ENCODE results near the gene MEIS3. TPM values are rescaled to one million over a fixed set of nuclear protein-coding genes. Genes with fewer than 3 reads are reported as not detected.

Gene MEIS3
- total RNA-seq, 1 experiment from 2014 or later, result 1.3 TPM

DNA sequence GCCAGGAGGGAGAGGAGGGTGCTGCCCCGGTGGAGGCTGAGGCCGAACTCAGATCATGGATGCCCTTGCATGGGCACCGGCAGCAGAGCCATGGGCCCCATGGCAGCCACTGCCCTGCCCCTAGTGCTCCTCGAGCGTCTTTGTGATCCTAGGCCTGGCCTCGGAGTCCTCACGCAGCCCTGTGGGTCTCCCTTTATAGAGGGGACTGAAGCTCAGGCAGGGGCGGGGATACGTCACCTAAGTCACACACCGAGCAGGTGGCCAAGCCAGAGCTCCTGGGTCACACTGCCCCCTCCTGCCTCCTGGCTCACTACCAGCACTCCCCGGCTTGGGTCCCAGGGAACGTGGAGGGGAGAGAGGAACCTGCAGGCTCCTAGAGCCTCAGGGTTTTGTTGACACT is 41.5 kb downstream of the MEIS3 start:
- no peak overlapping the region for H3K4me3 ChIP-seq (ENCODE audit: low read length)
- H3K27ac ChIP-seq (ENCODE audit: low read length), result no peak overlapping the region
- no peak overlapping the region for H3K9ac ChIP-seq (ENCODE audit: low read length)
- no peak for ATAC-seq
- no peak overlapping the region for H2AFZ ChIP-seq (ENCODE audit: low read length)
- no peaks in the 10 kb centered on the region for H3K9me2 ChIP-seq (replicated peaks; ENCODE audit: low read length)
- no peak overlapping the region for H3K4me2 ChIP-seq (ENCODE audit: low read length)
- no peaks in the 10 kb centered on the region for H3K79me2 ChIP-seq (ENCODE audit: low read length)
- H3K27me3 ChIP-seq (ENCODE audit: low read length), result no peaks in the 10 kb centered on the region
- TF ChIP-seq, protein P1, sequence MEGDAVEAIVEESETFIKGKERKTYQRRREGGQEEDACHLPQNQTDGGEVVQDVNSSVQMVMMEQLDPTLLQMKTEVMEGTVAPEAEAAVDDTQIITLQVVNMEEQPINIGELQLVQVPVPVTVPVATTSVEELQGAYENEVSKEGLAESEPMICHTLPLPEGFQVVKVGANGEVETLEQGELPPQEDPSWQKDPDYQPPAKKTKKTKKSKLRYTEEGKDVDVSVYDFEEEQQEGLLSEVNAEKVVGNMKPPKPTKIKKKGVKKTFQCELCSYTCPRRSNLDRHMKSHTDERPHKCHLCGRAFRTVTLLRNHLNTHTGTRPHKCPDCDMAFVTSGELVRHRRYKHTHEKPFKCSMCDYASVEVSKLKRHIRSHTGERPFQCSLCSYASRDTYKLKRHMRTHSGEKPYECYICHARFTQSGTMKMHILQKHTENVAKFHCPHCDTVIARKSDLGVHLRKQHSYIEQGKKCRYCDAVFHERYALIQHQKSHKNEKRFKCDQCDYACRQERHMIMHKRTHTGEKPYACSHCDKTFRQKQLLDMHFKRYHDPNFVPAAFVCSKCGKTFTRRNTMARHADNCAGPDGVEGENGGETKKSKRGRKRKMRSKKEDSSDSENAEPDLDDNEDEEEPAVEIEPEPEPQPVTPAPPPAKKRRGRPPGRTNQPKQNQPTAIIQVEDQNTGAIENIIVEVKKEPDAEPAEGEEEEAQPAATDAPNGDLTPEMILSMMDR (conservative IDR thresholded peaks at IDR 0.05; ENCODE audit: low read depth, low read length), result no peak
- TF ChIP-seq EZH2phosphoT487 (IDR thresholded peaks at IDR 0.05; ENCODE audit: borderline replicate concordance, low read length) (no peak), EZH2 (IDR thresholded peaks at IDR 0.05; ENCODE audit: low read length, unreplicated experiment) (no peak)
- H4K20me1 ChIP-seq (ENCODE audit: low read length), result no peaks in the 10 kb centered on the region
- DNase-seq, result no peak
- H3F3A ChIP-seq (ENCODE audit: low read length, unreplicated experiment), result no peaks in the 10 kb centered on the region
- no TSS peak for BruUV-seq (replicated peaks)
- CTCF ChIA-PET, result no interaction called here
- POLR2A ChIA-PET (ENCODE audit: unreplicated experiment), result no interaction called here
- no peaks in the 10 kb centered on the region for H3K4me1 ChIP-seq (ENCODE audit: insufficient read depth, low read length)
- intact Hi-C loops (cut with micrococcal nuclease), result no loop called here
- peaks cover 4% of the 10 kb centered on the region; the same call in 1 of the 2 replicates for H3K36me3 ChIP-seq (ENCODE audit: low read depth, low read length)
- H3K9me3 ChIP-seq (ENCODE audit: low read length), result no peaks in the 10 kb centered on the region

DNA sequence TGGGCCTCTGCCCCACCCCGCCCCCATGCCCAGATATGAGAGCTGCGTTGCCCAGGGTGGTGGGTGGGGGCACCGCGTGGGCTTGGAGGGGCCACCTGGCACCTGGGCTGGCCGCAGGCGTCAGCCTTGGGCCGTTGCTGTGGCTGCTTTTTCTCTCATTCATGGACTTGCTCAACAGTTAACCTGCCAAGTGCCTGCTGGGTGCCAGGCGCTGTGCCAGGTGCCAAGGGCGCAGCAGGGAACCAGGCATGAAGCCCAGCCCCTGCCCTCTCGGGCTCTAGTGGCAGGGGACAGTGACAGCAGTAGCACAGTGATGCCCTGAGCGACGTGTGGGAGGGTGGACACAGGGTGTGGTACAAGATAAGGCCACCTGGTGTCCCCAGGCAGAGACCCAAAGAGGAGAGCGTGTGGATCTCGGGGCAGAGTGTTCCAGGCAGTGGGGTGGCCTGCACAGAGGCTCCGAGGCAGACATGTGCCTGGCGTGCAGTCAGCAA is 42.1 kb downstream of the MEIS3 start:
- DNase-seq (no peak), ATAC-seq (no peak)
- intact Hi-C loops (cut with micrococcal nuclease), result no loop called here
- H2AFZ ChIP-seq (ENCODE audit: low read length), result no peak overlapping the region
- no peak overlapping the region for H3K27ac ChIP-seq (ENCODE audit: low read length)
- H4K20me1 ChIP-seq (ENCODE audit: low read length), result no peaks in the 10 kb centered on the region
- POLR2A ChIA-PET (ENCODE audit: unreplicated experiment), result no interaction called here
- no TSS peak for BruUV-seq (replicated peaks)
- H3K36me3 ChIP-seq (ENCODE audit: low read depth, low read length), result peaks cover 4% of the 10 kb centered on the region; the same call in 1 of the 2 replicates
- TF ChIP-seq, protein P1 (conservative IDR thresholded peaks at IDR 0.05; ENCODE audit: low read depth, low read length), result no peak
- TF ChIP-seq EZH2phosphoT487 (IDR thresholded peaks at IDR 0.05; ENCODE audit: borderline replicate concordance, low read length) (no peak), EZH2 (IDR thresholded peaks at IDR 0.05; ENCODE audit: low read length, unreplicated experiment) (no peak)
- no peaks in the 10 kb centered on the region for H3F3A ChIP-seq (ENCODE audit: low read length, unreplicated experiment)
- H3K4me3 ChIP-seq (ENCODE audit: low read length), result no peak overlapping the region
- no peaks in the 10 kb centered on the region for H3K27me3 ChIP-seq (ENCODE audit: low read length)
- no peaks in the 10 kb centered on the region for H3K9me2 ChIP-seq (replicated peaks; ENCODE audit: low read length)
- no peaks in the 10 kb centered on the region for H3K79me2 ChIP-seq (ENCODE audit: low read length)
- H3K9me3 ChIP-seq (ENCODE audit: low read length), result no peaks in the 10 kb centered on the region
- CTCF ChIA-PET, result no interaction called here
- no peaks in the 10 kb centered on the region for H3K4me1 ChIP-seq (ENCODE audit: insufficient read depth, low read length)
- H3K4me2 ChIP-seq (ENCODE audit: low read length), result no peak overlapping the region
- no peak overlapping the region for H3K9ac ChIP-seq (ENCODE audit: low read length)

DNA sequence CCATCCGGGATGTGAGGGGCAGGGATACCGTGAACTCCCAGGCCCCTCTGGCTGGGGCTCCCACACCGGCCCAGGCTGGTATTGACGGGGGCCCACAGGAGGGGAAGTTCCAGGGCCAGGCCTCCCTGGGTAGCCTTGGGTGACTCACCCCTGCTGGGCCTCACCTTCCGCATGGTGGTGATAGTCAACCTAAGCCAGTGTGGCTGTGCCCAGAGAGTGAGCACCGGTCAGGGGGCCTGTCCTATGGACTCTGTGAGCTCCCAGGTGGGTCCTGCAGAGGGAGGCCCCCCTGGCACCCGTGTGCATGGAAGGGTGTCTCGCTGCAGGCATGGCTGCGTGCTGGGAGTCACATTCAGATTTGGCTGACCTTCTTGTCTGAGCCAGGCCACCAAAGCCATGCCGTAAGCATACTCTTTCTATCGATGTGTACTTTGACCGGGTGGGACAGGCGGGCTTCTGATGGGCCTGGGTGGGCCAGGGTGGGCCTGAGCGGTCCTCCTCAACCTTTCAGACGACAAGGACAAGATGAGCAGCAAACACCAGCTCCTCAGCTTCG is 42.7 kb downstream of the MEIS3 start:
- POLR2A ChIA-PET (ENCODE audit: unreplicated experiment), result no interaction called here
- Histone ChIP-seq H3K79me2 (ENCODE audit: low read length) (no peaks in the 10 kb centered on the region), H3F3A (ENCODE audit: low read length, unreplicated experiment) (no peaks in the 10 kb centered on the region), H3K27ac (ENCODE audit: low read length) (no peak overlapping the region), H3K4me3 (ENCODE audit: low read length) (no peak overlapping the region), H3K9me2 (replicated peaks; ENCODE audit: low read length) (no peaks in the 10 kb centered on the region), H4K20me1 (ENCODE audit: low read length) (no peaks in the 10 kb centered on the region), H3K9me3 (ENCODE audit: low read length) (no peaks in the 10 kb centered on the region), H3K27me3 (ENCODE audit: low read length) (no peaks in the 10 kb centered on the region), H2AFZ (ENCODE audit: low read length) (no peak overlapping the region), H3K9ac (ENCODE audit: low read length) (no peak overlapping the region), H3K4me2 (ENCODE audit: low read length) (no peak overlapping the region), H3K4me1 (ENCODE audit: insufficient read depth, low read length) (no peaks in the 10 kb centered on the region), H3K36me3 (ENCODE audit: low read depth, low read length) (peaks cover 4% of the 10 kb centered on the region; the same call in 1 of the 2 replicates)
- no TSS peak for BruUV-seq (replicated peaks)
- no peak for TF ChIP-seq EZH2phosphoT487 (IDR thresholded peaks at IDR 0.05; ENCODE audit: borderline replicate concordance, low read length)
- no peak for TF ChIP-seq EZH2 (IDR thresholded peaks at IDR 0.05; ENCODE audit: low read length, unreplicated experiment)
- TF ChIP-seq, protein P1 (conservative IDR thresholded peaks at IDR 0.05; ENCODE audit: low read depth, low read length), result no peak
- intact Hi-C loops (cut with micrococcal nuclease), result no loop called here
- DNase-seq (no peak), ATAC-seq (no peak)
- CTCF ChIA-PET, result no interaction called here

All from PC-3 (cell line).